ENCODE measurements around the gene FAM227B. TPM values are rescaled to one million over a fixed set of nuclear protein-coding genes. Genes with fewer than 3 reads are reported as not detected.

FAM227B gene
- 0.98 and 3.4 TPM in 2 replicates for total RNA-seq

GRCh38 chr15:49620658-49621368 lies at the start of gene FAM227B, which contains the start of gene DTWD1:
TSS of gene FAM227B (minus strand) at chr15:49620818. CDS start at chr15:49615171, 5,647 bp downstream.
TSS of gene DTWD1 (plus strand) at chr15:49621048. CDS start at chr15:49625168, 4,120 bp downstream.

GRCh38 chr15:49423021-49423420 lies 197.6 kb downstream of the FAM227B start, which contains the start of gene FGF7:
TSS of gene FGF7 (plus strand) at chr15:49423242. CDS start at chr15:49424298, 1,056 bp downstream.

Other genes with a start within 250 kb of the FAM227B start
- gene FGF7, start 197.6 kb downstream of the FAM227B start, total RNA-seq, result under 0.01 TPM in 1 of 2 replicates, not detected in the other
- gene DTWD1, start 230 bp upstream of the FAM227B start, total RNA-seq, result 9.9 and 10.2 TPM in 2 replicates

Measured in mammary microvascular endothelial cell (primary cell).